ENCODE data around the gene CACNA1B. TPM values are rescaled to one million over a fixed set of nuclear protein-coding genes. Genes with fewer than 3 reads are reported as not detected.

The CACNA1B gene
- total RNA-seq, 1 experiment from 2014 or later: 0.34 TPM

- H3K9me3 ChIP-seq (ENCODE audit: low read depth, low read length, poor library complexity, severe bottlenecking): no peaks in the 10 kb centered on the region
- intact Hi-C loops (cut with micrococcal nuclease; ENCODE audit: unreplicated experiment): no loop called here
- peaks cover 10% of the 10 kb centered on the region for H3K4me1 ChIP-seq (ENCODE audit: insufficient read depth, low read length, poor library complexity, severe bottlenecking)
- BruUV-seq (replicated peaks): no TSS peak
- no peak overlapping the region for H3K4me3 ChIP-seq (ENCODE audit: low read depth, low read length, poor library complexity, severe bottlenecking)
- DNase-seq (ENCODE audit: low spot score): no peak
- peak overlapping the region; percentile 67 for H3K27ac ChIP-seq (ENCODE audit: low read depth, low read length, poor library complexity, severe bottlenecking)
- CTCF ChIA-PET: no interaction called here
- POLR2A ChIA-PET (ENCODE audit: low non-redundant PET): no interaction called here
- TF ChIP-seq CTCF (conservative IDR thresholded peaks at IDR 0.05; ENCODE audit: low read depth, low read length): no peak
- TF ChIP-seq EZH2 (IDR thresholded peaks at IDR 0.05; ENCODE audit: borderline replicate concordance, low read depth, low read length, poor library complexity, severe bottlenecking): no peak
- H3K36me3 ChIP-seq (ENCODE audit: insufficient read depth, low read length, poor library complexity, severe bottlenecking): no peaks in the 10 kb centered on the region
- H3K27me3 ChIP-seq (replicated peaks; ENCODE audit: insufficient read depth, low read depth, low read length, poor library complexity): no peaks in the 10 kb centered on the region
Observed at GRCh38 chr9:138050472-138051330, 173.1 kb downstream of the CACNA1B start.

GRCh38 chr9:138051586-138052321 is 174.2 kb downstream of the CACNA1B start:
- TF ChIP-seq CTCF (conservative IDR thresholded peaks at IDR 0.05; ENCODE audit: low read depth, low read length) (no peak), EZH2 (IDR thresholded peaks at IDR 0.05; ENCODE audit: borderline replicate concordance, low read depth, low read length, poor library complexity, severe bottlenecking) (no peak)
- H3K4me1 ChIP-seq (ENCODE audit: insufficient read depth, low read length, poor library complexity, severe bottlenecking): peaks cover 10% of the 10 kb centered on the region
- ChIA-PET CTCF (no interaction called here), POLR2A (ENCODE audit: low non-redundant PET) (interaction anchor here (0.6 to 0.7 kb wide), 2 partner anchors 9 to 429 kb away, joined by 3 to 4 read pairs; no protein-coding TSS in a partner anchor)
- H3K9me3 ChIP-seq (ENCODE audit: low read depth, low read length, poor library complexity, severe bottlenecking): no peaks in the 10 kb centered on the region
- H3K27me3 ChIP-seq (replicated peaks; ENCODE audit: insufficient read depth, low read depth, low read length, poor library complexity): no peaks in the 10 kb centered on the region
- BruUV-seq (replicated peaks): no TSS peak
- no peaks in the 10 kb centered on the region for H3K36me3 ChIP-seq (ENCODE audit: insufficient read depth, low read length, poor library complexity, severe bottlenecking)
- no peak overlapping the region for H3K27ac ChIP-seq (ENCODE audit: low read depth, low read length, poor library complexity, severe bottlenecking)
- intact Hi-C loops (cut with micrococcal nuclease; ENCODE audit: unreplicated experiment): no loop called here
- DNase-seq (ENCODE audit: low spot score): no peak
- no peak overlapping the region for H3K4me3 ChIP-seq (ENCODE audit: low read depth, low read length, poor library complexity, severe bottlenecking)

- Histone ChIP-seq H3K4me3 (ENCODE audit: low read depth, low read length, poor library complexity, severe bottlenecking) (no peak overlapping the region), H3K27me3 (replicated peaks; ENCODE audit: insufficient read depth, low read depth, low read length, poor library complexity) (no peaks in the 10 kb centered on the region), H3K9me3 (ENCODE audit: low read depth, low read length, poor library complexity, severe bottlenecking) (no peaks in the 10 kb centered on the region), H3K36me3 (ENCODE audit: insufficient read depth, low read length, poor library complexity, severe bottlenecking) (no peaks in the 10 kb centered on the region), H3K4me1 (ENCODE audit: insufficient read depth, low read length, poor library complexity, severe bottlenecking) (peaks cover 10% of the 10 kb centered on the region), H3K27ac (ENCODE audit: low read depth, low read length, poor library complexity, severe bottlenecking) (no peak overlapping the region)
- CTCF ChIA-PET: no interaction called here
- intact Hi-C loops (cut with micrococcal nuclease; ENCODE audit: unreplicated experiment): no loop called here
- TF ChIP-seq CTCF (conservative IDR thresholded peaks at IDR 0.05; ENCODE audit: low read depth, low read length): no peak
- no peak for TF ChIP-seq EZH2 (IDR thresholded peaks at IDR 0.05; ENCODE audit: borderline replicate concordance, low read depth, low read length, poor library complexity, severe bottlenecking)
- no peak for DNase-seq (ENCODE audit: low spot score)
- POLR2A ChIA-PET (ENCODE audit: low non-redundant PET): interaction anchor here (0.6 to 0.7 kb wide), 2 partner anchors 10 to 429 kb away, joined by 3 to 4 read pairs; no protein-coding TSS in a partner anchor
- BruUV-seq (replicated peaks): no TSS peak
Observed at GRCh38 chr9:138052322-138052615, 174.7 kb downstream of the CACNA1B start.
